AG04450 (cell line): ENCODE data around the gene CFAP52. TPM values are rescaled to one million over a fixed set of nuclear protein-coding genes. Genes with fewer than 3 reads are reported as not detected.

Source experiments
- CTCF ChIA-PET: fragments of 300-600, 350-600 bp; formaldehyde crosslinking; extraction: SDS; loops from one replicate; lab custom pipeline; 2022; ENCODE audit warnings: antibody characterized with exemption, inconsistent platforms; lab: Charles Lee
- POLR2A ChIA-PET: fragments of 350-600 bp; formaldehyde crosslinking; extraction: SDS; loops from one replicate; lab custom pipeline; 2021; ENCODE audit warnings: antibody characterized with exemption, inconsistent platforms; lab: Yijun Ruan, JAX
- DNase-seq: peaks from one replicate; pipeline ENCODE4 v3.0.0-alpha.2; 2011; ENCODE audit warnings: low read depth, low spot score
- H3K27ac ChIP-seq: one replicate; pipeline ENCODE4 v1.5.1; 2012; ENCODE audit warnings: low read depth, low read length, control low read depth
- H3K27me3 ChIP-seq: one replicate; pipeline ENCODE4 v1.6.0; 2012; ENCODE audit warnings: low read length; ENCODE audit not compliant: control insufficient read depth, insufficient read depth
- H3K4me3 ChIP-seq: 2 replicates; pipeline ENCODE4 v1.5.1; 2011; ENCODE audit warnings: mild to moderate bottlenecking, low read depth, low read length, control low read depth
- H3K9me3 ChIP-seq: 2 replicates; pipeline ENCODE4 v1.5.1; 2012; ENCODE audit warnings: low read length; ENCODE audit not compliant: control insufficient read depth, insufficient read depth
- polyA plus RNA-seq: library from polyadenylated mRNA; depleted of rRNA; stranded (reverse); fragments of >200 nt; gene quantifications from 2 replicates; pipeline ENCODE4 v1.2.3, GENCODE V29; 2011
- TF ChIP-seq, protein P1 (sequence below): IDR thresholded peaks from 2 replicates; pipeline ENCODE4 v1.5.1; 2011; ENCODE audit warnings: low read depth, low read length, control low read depth, inconsistent platforms

Gene CFAP52
- polyA plus RNA-seq, 1 experiment = not detected

DNA sequence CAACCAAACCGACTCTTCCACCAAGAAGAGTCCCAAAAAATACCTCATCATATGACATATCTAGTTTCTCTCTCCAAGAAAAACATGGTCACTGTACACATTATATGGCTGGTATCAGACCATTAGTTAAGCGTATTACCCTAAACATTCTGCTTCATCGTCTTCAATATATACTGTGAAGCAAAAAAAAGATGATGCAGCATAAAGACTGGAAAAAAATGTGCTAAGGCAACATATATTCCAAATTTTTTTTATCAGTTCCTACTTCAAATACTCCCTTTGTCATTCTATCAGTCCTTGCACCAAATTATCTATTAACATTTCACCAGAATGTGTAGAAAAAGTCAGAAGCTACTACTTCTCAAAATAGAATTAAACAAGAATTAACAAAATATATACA, 43.7 kb upstream of the CFAP52 start:
- Histone ChIP-seq H3K27me3 (no peaks in the 10 kb centered on the region), H3K9me3 (no peaks in the 10 kb centered on the region), H3K4me3 (no peak overlapping the region), H3K27ac (no peak overlapping the region)
- DNase-seq = no peak
- ChIA-PET CTCF (interaction anchor here (0.6 to 1.3 kb wide), 2 partner anchors 12 to 21 kb away, joined by 3 to 4 read pairs; no protein-coding TSS in a partner anchor), POLR2A (no interaction called here)
- TF ChIP-seq, protein P1, sequence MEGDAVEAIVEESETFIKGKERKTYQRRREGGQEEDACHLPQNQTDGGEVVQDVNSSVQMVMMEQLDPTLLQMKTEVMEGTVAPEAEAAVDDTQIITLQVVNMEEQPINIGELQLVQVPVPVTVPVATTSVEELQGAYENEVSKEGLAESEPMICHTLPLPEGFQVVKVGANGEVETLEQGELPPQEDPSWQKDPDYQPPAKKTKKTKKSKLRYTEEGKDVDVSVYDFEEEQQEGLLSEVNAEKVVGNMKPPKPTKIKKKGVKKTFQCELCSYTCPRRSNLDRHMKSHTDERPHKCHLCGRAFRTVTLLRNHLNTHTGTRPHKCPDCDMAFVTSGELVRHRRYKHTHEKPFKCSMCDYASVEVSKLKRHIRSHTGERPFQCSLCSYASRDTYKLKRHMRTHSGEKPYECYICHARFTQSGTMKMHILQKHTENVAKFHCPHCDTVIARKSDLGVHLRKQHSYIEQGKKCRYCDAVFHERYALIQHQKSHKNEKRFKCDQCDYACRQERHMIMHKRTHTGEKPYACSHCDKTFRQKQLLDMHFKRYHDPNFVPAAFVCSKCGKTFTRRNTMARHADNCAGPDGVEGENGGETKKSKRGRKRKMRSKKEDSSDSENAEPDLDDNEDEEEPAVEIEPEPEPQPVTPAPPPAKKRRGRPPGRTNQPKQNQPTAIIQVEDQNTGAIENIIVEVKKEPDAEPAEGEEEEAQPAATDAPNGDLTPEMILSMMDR = no peak

DNA sequence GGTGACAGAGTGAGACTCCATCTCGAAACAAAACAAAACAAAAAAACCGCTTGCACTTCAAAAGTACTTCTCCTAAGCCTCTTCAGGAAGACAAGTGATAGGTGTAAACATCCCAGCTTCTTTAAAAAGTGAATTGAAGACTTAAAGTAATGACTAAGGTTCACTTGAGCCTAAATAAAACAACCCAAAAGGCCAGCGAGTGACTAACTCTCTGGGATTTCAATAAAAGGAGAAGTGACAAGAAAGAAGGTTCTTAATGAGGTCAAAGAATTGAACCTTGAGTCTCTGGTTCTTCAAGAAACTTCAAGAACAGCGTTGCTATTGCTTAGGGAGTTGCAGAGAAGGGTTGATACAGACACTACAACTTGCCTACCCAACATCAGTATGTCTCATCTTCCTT, 43.0 kb upstream of the CFAP52 start:
- Histone ChIP-seq H3K9me3 (no peaks in the 10 kb centered on the region), H3K27me3 (no peaks in the 10 kb centered on the region), H3K4me3 (no peak overlapping the region), H3K27ac (no peak overlapping the region)
- ChIA-PET CTCF (interaction anchor here (0.6 to 1.3 kb wide), 5 partner anchors 11 to 748 kb away, joined by 3 to 4 read pairs (median 3); no protein-coding TSS in a partner anchor), POLR2A (no interaction called here)
- no peak for DNase-seq
- TF ChIP-seq, protein P1 = no peak

GRCh38 chr17:9536061-9536460, 40.4 kb upstream of the CFAP52 start:
- H3K27ac ChIP-seq = no peak overlapping the region
- DNase-seq = no peak
- no peak overlapping the region for H3K4me3 ChIP-seq
- no peaks in the 10 kb centered on the region for H3K9me3 ChIP-seq
- TF ChIP-seq, protein P1 = no peak
- ChIA-PET CTCF (no interaction called here), POLR2A (interaction anchor here (0.6 kb wide), 1 partner anchor 65 kb away, joined by 9 read pairs; no protein-coding TSS in a partner anchor)
- H3K27me3 ChIP-seq = no peaks in the 10 kb centered on the region

- Histone ChIP-seq H3K27ac (no peak overlapping the region), H3K27me3 (no peaks in the 10 kb centered on the region), H3K4me3 (no peak overlapping the region), H3K9me3 (no peaks in the 10 kb centered on the region)
- TF ChIP-seq, protein P1 = no peak
- DNase-seq = no peak
- CTCF ChIA-PET = no interaction called here
- POLR2A ChIA-PET = no interaction called here
Observed at GRCh38 chr17:9537177-9537776, 39.2 kb upstream of the CFAP52 start.

DNA sequence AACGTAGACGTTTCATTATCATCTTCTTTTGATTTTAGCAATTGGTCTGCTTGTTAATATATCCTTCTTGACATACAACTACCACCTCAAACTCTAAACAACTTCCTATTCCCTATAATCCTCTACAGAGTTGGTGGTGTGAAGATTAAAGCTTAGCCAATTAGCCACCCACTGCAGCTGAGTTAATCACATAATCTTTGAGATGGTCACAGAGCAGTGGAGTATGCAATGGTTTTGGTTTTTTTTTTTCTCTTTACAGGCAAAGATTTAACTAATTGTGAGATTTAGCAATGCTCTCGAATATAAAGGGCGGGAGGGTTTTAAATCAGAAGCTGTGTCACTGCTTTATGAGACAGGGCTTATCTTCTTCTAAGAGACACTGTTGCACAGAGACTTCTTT, 37.8 kb upstream of the CFAP52 start:
- POLR2A ChIA-PET = no interaction called here

More for the DNA sequence above, 37.8 kb upstream of the CFAP52 start:
- Histone ChIP-seq H3K27ac (no peak overlapping the region), H3K9me3 (no peaks in the 10 kb centered on the region), H3K27me3 (no peaks in the 10 kb centered on the region), H3K4me3 (no peak overlapping the region)
- TF ChIP-seq, protein P1 = no peak
- CTCF ChIA-PET = no interaction called here
- DNase-seq = no peak
